Measurements from ENCODE around the gene COL20A1. TPM values are rescaled to one million over a fixed set of nuclear protein-coding genes. Genes with fewer than 3 reads are reported as not detected.

The COL20A1 gene
- total RNA-seq, 1 experiment from 2014 or later: 2.3 TPM

GRCh38 chr20:63279931-63280330, 13.1 kb upstream of the COL20A1 start:
- no peak overlapping the region for H2BK120ac ChIP-seq (ENCODE audit: low read depth, low read length, poor library complexity, severe bottlenecking)
- H3K9ac ChIP-seq (ENCODE audit: extremely low read depth, insufficient read length, low read length): no peak overlapping the region
- H2BK15ac ChIP-seq (ENCODE audit: low read depth, low read length): no peak overlapping the region
- Mint-ChIP-seq H3K9me3 (no peaks in the 10 kb centered on the region), H3K36me3 (ENCODE audit: insufficient read depth in 1 of 3, low read depth in 3 of 3) (peaks cover 16 to 73% (median 60%) of the 10 kb centered on the region in 3 experiments; a peak in 6 of 7 replicates), H3K4me3 (no peak overlapping the region), H3K4me1 (no peaks in the 10 kb centered on the region), H3K27me3 (ENCODE audit: low read depth) (no peaks in the 10 kb centered on the region), H3K27ac (no peak overlapping the region)
- H3K23me2 ChIP-seq (ENCODE audit: insufficient read length, low read depth, low read length, poor library complexity, severe bottlenecking): peaks cover 3% of the 10 kb centered on the region
- H3K4ac ChIP-seq (ENCODE audit: low read depth, low read length): no peak overlapping the region
- no peak overlapping the region for H2BK5ac ChIP-seq (ENCODE audit: insufficient read length, low read length)
- no peak overlapping the region for H4K5ac ChIP-seq (ENCODE audit: insufficient read length, low read depth, low read length)
- H2BK20ac ChIP-seq (ENCODE audit: low read depth, low read length, poor library complexity, severe bottlenecking): no peak overlapping the region
- H3K79me1 ChIP-seq (ENCODE audit: insufficient read depth, low read depth, low read length, poor library complexity, severe bottlenecking): peaks cover 6% of the 10 kb centered on the region
- H4K91ac ChIP-seq (ENCODE audit: insufficient read length, low read depth, low read length): no peak overlapping the region
- no peaks in the 10 kb centered on the region for H3K9me3 ChIP-seq (ENCODE audit: control insufficient read depth, low read depth, low read length)
- no peak overlapping the region for H3K14ac ChIP-seq (ENCODE audit: insufficient read depth, low read length)
- H4K8ac ChIP-seq (replicated peaks; ENCODE audit: insufficient read length, low read depth, low read length): no peak overlapping the region
- no peak overlapping the region for H2BK12ac ChIP-seq (ENCODE audit: insufficient read length, low read depth, low read length)
- no peaks in the 10 kb centered on the region for H3K27me3 ChIP-seq (ENCODE audit: insufficient read depth, low read length)
- H3K27ac ChIP-seq (ENCODE audit: insufficient read length, low read depth, low read length): no peak overlapping the region
- H3K56ac ChIP-seq (ENCODE audit: insufficient read length, low read depth, low read length): no peak overlapping the region
- no peak for DNase-seq
- H3K23ac ChIP-seq (ENCODE audit: insufficient read length, low read depth, low read length): no peak overlapping the region
- no peak overlapping the region for H3K4me2 ChIP-seq (ENCODE audit: insufficient read depth, insufficient read length, low read length)
- TF ChIP-seq, protein P1, sequence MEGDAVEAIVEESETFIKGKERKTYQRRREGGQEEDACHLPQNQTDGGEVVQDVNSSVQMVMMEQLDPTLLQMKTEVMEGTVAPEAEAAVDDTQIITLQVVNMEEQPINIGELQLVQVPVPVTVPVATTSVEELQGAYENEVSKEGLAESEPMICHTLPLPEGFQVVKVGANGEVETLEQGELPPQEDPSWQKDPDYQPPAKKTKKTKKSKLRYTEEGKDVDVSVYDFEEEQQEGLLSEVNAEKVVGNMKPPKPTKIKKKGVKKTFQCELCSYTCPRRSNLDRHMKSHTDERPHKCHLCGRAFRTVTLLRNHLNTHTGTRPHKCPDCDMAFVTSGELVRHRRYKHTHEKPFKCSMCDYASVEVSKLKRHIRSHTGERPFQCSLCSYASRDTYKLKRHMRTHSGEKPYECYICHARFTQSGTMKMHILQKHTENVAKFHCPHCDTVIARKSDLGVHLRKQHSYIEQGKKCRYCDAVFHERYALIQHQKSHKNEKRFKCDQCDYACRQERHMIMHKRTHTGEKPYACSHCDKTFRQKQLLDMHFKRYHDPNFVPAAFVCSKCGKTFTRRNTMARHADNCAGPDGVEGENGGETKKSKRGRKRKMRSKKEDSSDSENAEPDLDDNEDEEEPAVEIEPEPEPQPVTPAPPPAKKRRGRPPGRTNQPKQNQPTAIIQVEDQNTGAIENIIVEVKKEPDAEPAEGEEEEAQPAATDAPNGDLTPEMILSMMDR (conservative IDR thresholded peaks at IDR 0.05): no peak
- H3K4me1 ChIP-seq (ENCODE audit: insufficient read depth, low read length): no peaks in the 10 kb centered on the region
- H3K18ac ChIP-seq (ENCODE audit: insufficient read length, low read depth, low read length): no peak overlapping the region
- no CpG with 5 or more reads among the region's 15 CpGs for WGBS (ENCODE audit: extremely low coverage, insufficient read length, low lambda C conversion rate)
- H2AFZ ChIP-seq (ENCODE audit: low read length): no peak overlapping the region
- H3K79me2 ChIP-seq (ENCODE audit: insufficient read depth, low read length): peaks cover 10% of the 10 kb centered on the region; the same call in 1 of the 2 replicates
- H4K20me1 ChIP-seq (ENCODE audit: control insufficient read depth, insufficient read depth, insufficient read length): no peaks in the 10 kb centered on the region
- no peak overlapping the region for H3T11ph ChIP-seq (ENCODE audit: low read length)
- no peak overlapping the region for H2AK5ac ChIP-seq (ENCODE audit: insufficient read length, low read length)

Measured in H9 (cell line).